ENCODE data around the gene BBS5.

DNA sequence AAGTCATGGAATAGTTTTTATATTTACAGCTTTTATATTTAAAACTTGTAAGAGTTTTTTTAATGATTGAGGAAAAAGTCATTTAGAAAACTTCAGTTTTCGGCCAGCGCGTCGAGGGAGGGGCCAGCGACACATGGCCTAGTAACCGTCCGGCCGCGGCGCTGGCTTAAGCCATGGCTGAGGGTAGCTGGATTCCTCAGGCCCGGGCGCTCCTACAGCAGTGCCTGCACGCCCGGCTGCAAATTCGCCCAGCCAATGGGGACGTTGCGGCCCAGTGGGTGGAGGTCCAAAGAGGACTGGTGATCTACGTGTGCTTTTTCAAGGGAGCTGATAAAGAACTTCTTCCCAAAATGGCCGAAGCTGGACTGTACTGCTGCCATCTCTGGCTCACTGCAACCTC lies 25.4 kb downstream of the BBS5 start:
- no peak for TF ChIP-seq CTCF (optimal IDR thresholded peaks at IDR 0.05 in 1 of 3, IDR thresholded peaks at IDR 0.05 in 1 of 3, conservative IDR thresholded peaks at IDR 0.05 in 1 of 3; ENCODE audit: extremely low read depth in 1 of 3, insufficient read depth in 2 of 3, low read length in 3 of 3)
- TF ChIP-seq EZH2 (IDR thresholded peaks at IDR 0.05; ENCODE audit: low read length), result no peak

All from keratinocyte (primary cell).